GM12878 (cell line): ENCODE data around the gene UNK. TPM values are rescaled to one million over a fixed set of nuclear protein-coding genes. Genes with fewer than 3 reads are reported as not detected.
"Not testable (repeated sequence)": the region's sequence is repeated elsewhere in the genome, so short reads cannot be mapped to it uniquely, and the experiment has no call there.

Experiments used
- ATAC-seq: fragments of 200-7000 bp; cut with Tn5 transposase; 3 replicates; pipeline ENCODE4 v1.9.1; 2020; ENCODE audit warnings: mild to moderate bottlenecking, moderate library complexity
- BruUV-seq: library from RNA; stranded (reverse); fragments of 400-500 nt; replicated peaks from 2 replicates; lab custom pipeline; 2021; lab: Mats Ljungman, UMichigan
- CTCF ChIA-PET: fragments of 300-600 bp; sonication (Branson Sonifier 250); formaldehyde crosslinking; extraction: SDS; loops from one replicate; lab custom pipeline; 2021; ENCODE audit warnings: inconsistent platforms; lab: Yijun Ruan, JAX
- POLR2A ChIA-PET: fragments of 350-600 bp; formaldehyde crosslinking; extraction: SDS; loops from one replicate; lab custom pipeline; 2021; ENCODE audit warnings: inconsistent platforms; lab: Charles Lee
- RAD21 ChIA-PET: fragments of 300-600 bp; sonication (Branson Sonifier 250); formaldehyde crosslinking; loops from one replicate; lab custom pipeline; 2023; ENCODE audit warnings: antibody characterized with exemption; ENCODE audit not compliant: unreplicated experiment; lab: Charles Lee
- SMC1A ChIA-PET: fragments of 300-600 bp; sonication (Branson Sonifier 250); formaldehyde crosslinking; loops from one replicate; lab custom pipeline; 2023; ENCODE audit not compliant: unreplicated experiment, uncharacterized antibody; lab: Charles Lee
- DNase-seq: peaks from one replicate; pipeline ENCODE4 v3.0.0-alpha.2; 2011; ENCODE audit warnings: low read depth, low spot score
- FAIRE-seq: peaks from 3 replicates; lab custom pipeline; 2011; peaks lifted over from hg19 to GRCh38; lab: Jason Lieb, UNC
- H2AFZ ChIP-seq: 2 replicates; pipeline ENCODE4 v1.6.0; 2011; ENCODE audit warnings: low read depth, low read length, control low read depth; ENCODE audit not compliant: control insufficient read depth
- H3K27ac ChIP-seq: 2 replicates; pipeline ENCODE4 v1.5.1; 2011; ENCODE audit warnings: control low read depth; ENCODE audit not compliant: control insufficient read depth, insufficient read depth
- H3K27me3 ChIP-seq, 2 experiments: replicated peaks in 1 of 2; 2 replicates each; pipeline versions ENCODE4 v1.6.0 to v1.6.1; 2011; ENCODE audit warnings: low read length in 1 of 2; ENCODE audit not compliant: control insufficient read depth in 2 of 2, insufficient read depth in 2 of 2
- H3K36me3 ChIP-seq, 2 experiments: 2 replicates each; pipeline ENCODE4 v1.5.1; 2011; ENCODE audit warnings: low read length in 1 of 2; ENCODE audit not compliant: control insufficient read depth in 2 of 2, insufficient read depth in 2 of 2
- H3K4me1 ChIP-seq: 2 replicates; pipeline ENCODE4 v1.6.1; 2011; ENCODE audit warnings: mild to moderate bottlenecking, low read length, moderate library complexity, mixed read lengths; ENCODE audit not compliant: control insufficient read depth, insufficient read depth
- H3K4me2 ChIP-seq: 2 replicates; pipeline ENCODE4 v1.6.0; 2011; ENCODE audit warnings: control low read depth; ENCODE audit not compliant: control insufficient read depth, insufficient read depth
- H3K4me3 ChIP-seq: fragments of 200-600 bp; sonication (generic); 2 replicates; pipeline ENCODE4 v1.5.1; 2016
- H3K79me2 ChIP-seq: 2 replicates; pipeline ENCODE4 v1.6.0; 2011; ENCODE audit warnings: low read length; ENCODE audit not compliant: control insufficient read depth, insufficient read depth
- H3K9ac ChIP-seq: 2 replicates; pipeline ENCODE4 v1.8.0; 2011; ENCODE audit warnings: low read length, control low read depth, mixed read lengths; ENCODE audit not compliant: control insufficient read depth, insufficient read depth
- H3K9me3 ChIP-seq: replicated peaks from 3 replicates; pipeline ENCODE4 v1.5.1; 2011; ENCODE audit warnings: mild to moderate bottlenecking, low read length; ENCODE audit not compliant: control insufficient read depth, insufficient read depth
- H4K20me1 ChIP-seq: 2 replicates; pipeline ENCODE4 v1.6.0; 2011; ENCODE audit not compliant: control insufficient read depth, insufficient read depth
- NFXL1 ChIP-seq: fragments of 450-650 bp; IDR thresholded peaks from 2 replicates; pipeline ENCODE4 v1.6.1; 2017; ENCODE audit warnings: antibody characterized with exemption, mild to moderate bottlenecking, borderline replicate concordance
- SMAD5 ChIP-seq: IDR thresholded peaks from 2 replicates; pipeline ENCODE4 v1.6.1; 2016; ENCODE audit warnings: antibody characterized with exemption, low read depth
- SMC3 ChIP-seq: IDR thresholded peaks from 2 replicates; pipeline ENCODE4 v1.6.1; 2011; ENCODE audit warnings: low read length, improper control_type of control experiment, borderline replicate concordance
- ZBTB4 ChIP-seq: fragments of 450-650 bp; formaldehyde crosslinking; IDR thresholded peaks from 2 replicates; pipeline ENCODE4 v1.4.0; 2022; ENCODE audit warnings: mild to moderate bottlenecking, moderate library complexity
- ZNF207 ChIP-seq: fragments of 450-650 bp; IDR thresholded peaks from 2 replicates; pipeline ENCODE4 v1.6.1; 2014; ENCODE audit warnings: antibody characterized with exemption, mild to moderate bottlenecking, borderline replicate concordance
- WGBS: methylation state at CpG from one replicate; pipeline ENCODE4 v1.1.6; 2016; ENCODE audit warnings: low lambda C conversion rate; ENCODE audit not compliant: insufficient replicate concordance, insufficient coverage; ENCODE audit errors: missing lambda C conversion rate; 5-methylcytosine and 5-hydroxymethylcytosine counted together
- in situ Hi-C: fragments of 300-500 bp; cut with MboI; formaldehyde crosslinking; loops from 9 replicates; pipeline ENCODE4 v1.14.3; 2018; ENCODE audit warnings: mixed read lengths
- intact Hi-C: fragments of 100-400 bp; cut with micrococcal nuclease; formaldehyde crosslinking; loops from one replicate; pipeline ENCODE4 v1.14.2; 2022; ENCODE audit not compliant: unreplicated experiment
- polyA plus RNA-seq, 11 experiments: library from polyadenylated mRNA; depleted of rRNA in 4 of 11; unstranded in 6 of 11; stranded (reverse) in 5 of 11; fragments of >200 nt; fragmentation: Nextera tagmentation in 4 of 11; fragmentation: Illumina TruSeq in 1 of 11; extraction: Ambion mirVana in 4 of 11; extraction: Trizol in 1 of 11; gene quantifications; 1 replicate in 1 of 11; 2 replicates in 10 of 11; pipeline versions ENCODE4 v1.2.1 to v1.2.3, GENCODE V29; 2011 to 2016; ENCODE audit warnings: inconsistent platforms in 2 of 11, missing spikeins in 2 of 11, low read depth in 1 of 11
- total RNA-seq, 4 experiments: library from RNA; depleted of rRNA in 3 of 4; stranded (reverse); fragments of >200 nt in 3 of 4; fragmentation: Illumina TruSeq in 1 of 4; extraction: Trizol in 1 of 4; gene quantifications; 2 replicates each; pipeline versions ENCODE4 v1.2.1 to v1.2.3, GENCODE V29; 2013 to 2021

Gene UNK
- total and polyA plus RNA-seq, 10 of the 15 experiments (the other 5 are each of a cell fraction or from before 2014, with no cell fraction given): 8.9 to 34.5 (median 27.3) TPM

DNA sequence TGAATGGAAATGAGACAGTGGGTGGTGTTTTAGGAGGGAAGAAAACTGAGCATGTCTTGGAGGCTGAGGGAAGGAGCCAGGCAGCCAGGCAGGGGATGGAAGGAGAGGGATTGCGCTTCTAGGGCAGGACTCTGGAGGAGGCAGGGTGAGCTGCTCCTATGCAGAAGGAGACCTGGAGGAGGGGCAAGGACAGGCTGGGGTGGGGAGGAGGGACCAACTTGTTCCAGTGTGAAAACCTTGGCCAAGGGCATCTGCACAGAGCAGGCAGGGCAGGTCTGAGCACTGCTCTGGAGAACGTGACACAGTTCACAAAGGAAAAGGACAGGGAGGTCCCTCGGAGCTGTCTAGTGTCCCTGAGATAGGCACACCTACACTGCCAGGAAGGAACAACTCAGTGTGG lies 25.1 kb upstream of the UNK start:
- no peak for FAIRE-seq
- 67% methylated on average over 3 of the region's 3 CpGs for WGBS
- in situ Hi-C loops: no loop called here

GRCh38 chr17:75759978-75760640 lies 24.5 kb upstream of the UNK start:
- H3K36me3 ChIP-seq, FAIRE-seq, BruUV-seq, H3K27me3 ChIP-seq, H3K79me2 ChIP-seq, H3K4me3 ChIP-seq, H3K9ac ChIP-seq, H4K20me1 ChIP-seq, H2AFZ ChIP-seq, DNase-seq, H3K4me2 ChIP-seq, in situ Hi-C loops, H3K9me3 ChIP-seq, H3K27ac ChIP-seq, intact Hi-C loops, RAD21 ChIA-PET, ATAC-seq: not testable (repeated sequence)
- ChIA-PET POLR2A (interaction anchor here (0.6 to 1.5 kb wide), 2 partner anchors 9 to 105 kb away, joined by 3 to 4 read pairs; no protein-coding TSS in a partner anchor), CTCF (interaction anchor here (1.0 to 1.5 kb wide), 7 partner anchors 10 to 245 kb away, joined by 3 to 5 read pairs (median 3); no protein-coding TSS in a partner anchor), SMC1A (interaction anchor here (0.9 kb wide), 1 partner anchor 99 kb away, joined by 3 read pairs; no protein-coding TSS in a partner anchor)
- peaks cover 12% of the 10 kb centered on the region for H3K4me1 ChIP-seq
- 89% methylated on average over 6 of the region's 6 CpGs for WGBS

More for the DNA sequence above, 25.1 kb upstream of the UNK start:
- BruUV-seq: no TSS peak
- intact Hi-C loops: no loop called here
- Histone ChIP-seq H4K20me1 (no peaks in the 10 kb centered on the region), H3K4me2 (no peak overlapping the region), H3K9ac (no peak overlapping the region), H3K4me3 (no peak overlapping the region), H3K27me3 (no peaks in the 10 kb centered on the region), H2AFZ (no peak overlapping the region), H3K36me3 (no peaks in the 10 kb centered on the region), H3K27ac (no peak overlapping the region), H3K79me2 (no peaks in the 10 kb centered on the region; the same call in 1 of the 2 replicates), H3K9me3 (no peaks in the 10 kb centered on the region), H3K4me1 (peaks cover 10% of the 10 kb centered on the region)
- TF ChIP-seq ZBTB4 (no peak), SMAD5 (no peak), ZNF207 (no peak), NFXL1 (no peak), SMC3 (no peak)
- ChIA-PET CTCF (interaction anchor here (1.0 to 1.5 kb wide), 7 partner anchors 9 to 246 kb away, joined by 3 to 5 read pairs (median 3); no protein-coding TSS in a partner anchor), RAD21 (no interaction called here), POLR2A (interaction anchor here (1.5 kb wide), 1 partner anchor 9 kb away, joined by 4 read pairs; no protein-coding TSS in a partner anchor), SMC1A (no interaction called here)
- DNase-seq (no peak), ATAC-seq (no peak)
